NCI-H1092 treated with DMSO at 0.1 percent for 48 hours (cell line): ENCODE results near the gene OASL.

Experiments used
- DNase-seq: peaks from one replicate; lab custom pipeline; 2025; lab: John Stamatoyannopoulos, UW

Gene OASL

DNA sequence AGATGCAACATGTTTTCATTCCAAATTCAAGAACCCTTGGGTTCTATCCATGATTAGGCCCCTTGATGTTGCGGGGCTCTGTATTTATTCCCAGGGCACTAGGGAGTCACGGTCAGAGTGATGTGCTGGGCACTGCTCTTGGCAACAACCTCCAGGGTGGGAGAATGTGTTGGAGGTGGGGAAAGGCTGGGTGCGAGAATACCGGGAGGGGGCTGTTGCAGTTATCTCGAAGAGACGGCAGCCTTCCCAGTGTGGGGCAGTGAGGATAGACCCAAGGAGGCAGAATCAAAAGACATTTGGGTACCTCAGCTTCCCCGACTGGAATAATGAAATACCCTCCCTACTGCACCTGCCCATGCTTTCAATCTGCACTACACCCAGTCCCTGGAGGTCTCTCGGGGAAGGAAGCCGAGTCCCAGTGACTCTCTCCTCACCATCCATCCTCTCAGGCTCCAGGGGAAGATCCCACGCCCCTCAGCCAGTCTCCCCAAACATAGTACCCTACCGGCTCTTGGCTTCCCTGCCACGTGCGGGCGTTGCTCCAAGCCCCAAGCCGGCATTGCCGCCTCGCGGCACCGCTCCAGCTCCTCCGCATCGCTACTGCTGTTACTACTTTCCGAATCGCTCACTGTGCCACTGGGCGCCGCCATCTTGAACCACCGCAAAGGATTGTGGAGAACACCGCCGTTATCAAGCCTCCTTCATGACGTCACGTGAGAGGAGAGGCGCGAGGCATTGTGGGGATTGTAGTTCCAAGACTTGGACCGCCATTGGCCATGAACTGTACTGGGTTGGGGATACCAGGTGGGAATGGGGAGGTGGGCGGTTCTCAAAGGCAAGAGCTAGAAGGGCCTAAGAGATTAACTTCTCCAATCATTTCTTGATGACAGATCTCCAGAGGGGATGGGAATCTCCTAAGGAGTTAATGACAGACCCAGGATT lies 22.9 kb downstream of the OASL start, which contains the start of gene C12orf43:
Gene C12orf43, minus strand, starts transcription at position 663 of the 942 bp plus-strand sequence. Its CDS starts 13 bp downstream, at position 650.
- DNase-seq = peak; percentile 71

DNA sequence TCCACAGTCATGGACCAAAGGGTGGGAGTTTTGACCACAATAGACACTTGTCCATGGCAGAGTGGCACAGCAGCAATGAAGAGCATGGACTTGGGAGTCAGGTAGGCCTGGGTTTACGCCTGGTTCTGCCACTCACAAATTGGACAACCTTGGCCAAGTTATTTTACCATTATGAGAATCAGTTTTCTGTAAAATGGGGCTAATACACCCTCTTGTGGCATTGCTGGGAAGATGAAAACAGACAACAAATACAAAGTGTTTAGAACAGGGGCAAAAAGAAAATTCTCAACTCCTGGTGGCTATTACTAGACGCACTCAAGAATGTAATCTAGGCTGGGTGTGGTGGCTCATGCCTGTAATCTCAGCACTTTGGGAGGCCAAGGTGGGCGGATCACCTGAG lies 25.3 kb downstream of the OASL start:
- DNase-seq = no peak

- DNase-seq = no peak
Observed at GRCh38 chr12:121011820-121012219, 27.2 kb downstream of the OASL start.

- DNase-seq = no peak
Observed at GRCh38 chr12:121010860-121011259, 28.2 kb downstream of the OASL start.

DNA sequence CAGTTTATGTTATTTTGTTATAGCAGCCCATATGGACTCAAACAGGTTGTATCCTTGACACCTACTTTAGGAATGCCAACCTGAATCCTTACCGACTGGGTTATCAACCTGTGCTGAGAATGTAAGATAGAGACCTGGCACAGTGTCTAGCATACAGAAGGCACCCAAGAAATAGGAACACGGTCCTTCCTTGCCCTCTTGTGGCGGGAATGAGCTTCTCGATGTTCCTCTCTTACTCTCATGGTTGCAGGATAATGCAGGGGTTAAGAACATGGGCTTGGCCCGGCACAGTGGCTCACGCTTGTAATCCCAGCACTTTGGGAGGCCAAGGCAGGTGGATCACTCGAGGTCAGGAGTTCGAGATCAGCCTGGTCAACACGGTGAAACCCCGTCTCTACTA lies 29.3 kb downstream of the OASL start:
- no peak for DNase-seq

DNA sequence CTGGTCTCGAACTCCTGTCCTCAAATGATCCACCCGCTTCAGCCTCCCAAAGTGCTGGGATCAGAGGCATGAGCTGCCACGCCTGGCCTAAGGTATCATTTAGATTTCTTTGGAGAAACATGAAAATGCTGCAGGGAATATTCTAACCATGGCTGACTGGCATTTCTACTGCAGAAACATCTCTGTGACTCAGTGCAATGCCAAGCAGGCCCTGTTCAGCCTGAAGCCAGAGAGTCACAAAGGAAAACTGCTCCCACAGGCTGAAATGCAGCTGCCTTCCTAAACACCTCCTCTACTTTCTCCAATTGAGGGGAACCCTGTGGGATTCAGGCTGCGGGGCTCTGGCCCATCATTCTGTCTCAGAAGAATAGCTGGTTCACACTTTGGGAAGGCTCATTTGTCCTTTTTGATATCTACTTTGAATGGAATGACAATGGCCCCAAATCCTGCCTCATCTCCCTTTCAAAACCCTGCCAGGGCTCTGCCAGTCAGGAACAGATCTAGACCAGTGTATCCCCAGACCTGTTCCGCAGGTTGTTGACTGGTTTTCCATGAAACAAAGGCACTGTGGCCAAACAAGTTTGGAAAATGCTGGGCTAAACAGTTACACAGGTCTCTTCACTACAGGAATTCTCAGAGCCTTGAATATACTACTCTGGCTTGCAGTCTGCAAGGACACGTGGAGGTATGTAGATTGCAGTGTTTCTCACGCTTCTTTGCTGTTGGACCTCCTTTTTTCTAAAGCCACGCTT lies 30.5 kb downstream of the OASL start:
- no peak for DNase-seq

GRCh38 chr12:121005346-121005815 lies 33.7 kb downstream of the OASL start:
- DNase-seq = no peak

DNA sequence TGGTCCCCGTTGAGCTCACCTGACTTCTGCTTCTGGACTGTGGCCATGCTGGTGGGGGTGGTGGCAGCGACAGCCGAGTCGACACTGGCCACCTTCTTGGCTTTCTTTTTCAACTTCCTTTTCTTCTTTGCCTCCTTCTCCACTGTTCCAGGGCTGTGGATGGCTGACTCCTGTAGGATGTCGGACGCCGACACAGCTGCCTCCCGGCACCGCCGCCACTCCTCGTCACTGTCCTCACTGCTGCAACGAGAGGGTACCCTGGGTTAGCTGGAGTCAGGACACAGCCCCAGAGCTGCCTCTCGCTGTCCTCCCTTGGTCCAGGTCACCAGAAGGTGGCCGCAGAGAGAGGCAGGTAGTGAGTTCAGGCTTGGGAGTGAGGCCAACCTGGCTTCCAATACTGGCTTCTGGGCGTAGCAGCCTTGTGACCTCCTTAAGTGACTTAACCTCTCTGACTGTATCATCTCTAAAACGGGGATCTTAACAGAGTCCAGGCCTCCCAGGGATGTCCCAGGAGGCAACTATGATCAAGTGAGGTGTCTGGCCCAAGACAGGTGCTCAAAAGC lies 34.7 kb downstream of the OASL start:
- no peak for DNase-seq

GRCh38 chr12:121003650-121004049 lies 35.4 kb downstream of the OASL start:
- DNase-seq = no peak

DNA sequence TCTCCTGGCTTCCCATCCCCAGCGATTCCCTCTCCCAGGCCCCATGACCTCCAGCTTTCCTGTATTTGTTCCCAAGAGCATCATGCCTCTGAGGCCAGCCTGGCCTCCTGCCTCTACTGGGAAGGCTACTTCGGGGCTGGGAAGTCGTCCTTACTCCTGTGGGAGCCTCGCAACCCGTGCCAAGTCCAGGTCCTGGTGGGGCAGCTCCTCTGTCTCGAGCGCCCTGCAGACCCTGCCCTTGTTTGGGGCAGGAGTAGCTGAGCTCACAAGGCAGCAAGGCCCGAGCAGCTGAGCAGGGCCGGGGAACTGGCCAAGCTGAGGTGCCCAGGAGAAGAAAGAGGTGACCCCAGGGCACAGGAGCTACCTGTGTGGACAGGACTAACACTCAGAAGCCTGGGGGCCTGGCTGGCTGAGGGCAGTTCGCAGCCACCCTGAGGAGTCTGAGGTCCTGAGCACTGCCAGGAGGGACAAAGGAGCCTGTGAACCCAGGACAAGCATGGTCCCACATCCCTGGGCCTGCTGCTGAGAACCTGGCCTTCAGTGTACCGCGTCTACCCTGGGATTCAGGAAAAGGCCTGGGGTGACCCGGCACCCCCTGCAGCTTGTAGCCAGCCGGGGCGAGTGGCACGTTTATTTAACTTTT lies 37.1 kb downstream of the OASL start:
- no peak for DNase-seq

DNA sequence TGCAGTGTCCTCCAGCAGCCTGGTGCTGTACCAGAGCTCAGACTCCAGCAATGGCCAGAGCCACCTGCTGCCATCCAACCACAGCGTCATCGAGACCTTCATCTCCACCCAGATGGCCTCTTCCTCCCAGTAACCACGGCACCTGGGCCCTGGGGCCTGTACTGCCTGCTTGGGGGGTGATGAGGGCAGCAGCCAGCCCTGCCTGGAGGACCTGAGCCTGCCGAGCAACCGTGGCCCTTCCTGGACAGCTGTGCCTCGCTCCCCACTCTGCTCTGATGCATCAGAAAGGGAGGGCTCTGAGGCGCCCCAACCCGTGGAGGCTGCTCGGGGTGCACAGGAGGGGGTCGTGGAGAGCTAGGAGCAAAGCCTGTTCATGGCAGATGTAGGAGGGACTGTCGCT lies 38.0 kb downstream of the OASL start:
- no peak for DNase-seq

GRCh38 chr12:121000530-121000929 lies 38.5 kb downstream of the OASL start:
- no peak for DNase-seq

- DNase-seq = no peak
Observed at GRCh38 chr12:120999191-121000120, 39.6 kb downstream of the OASL start.

DNA sequence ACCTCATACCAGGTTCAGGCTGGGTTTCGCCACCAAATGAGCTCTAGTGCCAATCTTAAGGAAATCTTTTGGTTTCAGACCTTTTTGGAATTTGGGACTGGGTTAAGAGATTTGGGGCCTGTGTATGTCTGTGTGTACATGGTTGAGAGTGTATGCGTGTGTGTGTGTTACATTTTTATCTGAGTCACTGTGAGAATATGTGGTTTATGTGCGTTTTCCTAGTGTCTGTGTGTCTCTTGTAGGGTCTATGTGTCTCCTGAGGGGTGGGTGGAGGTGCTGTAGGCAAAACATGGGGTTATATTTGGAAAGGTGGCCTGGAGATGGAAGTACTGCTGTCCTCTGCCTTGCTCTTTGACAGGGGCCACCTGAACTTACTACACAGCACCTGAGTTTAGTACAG lies 40.6 kb downstream of the OASL start:
- no peak for DNase-seq

- DNase-seq = no peak
Observed at GRCh38 chr12:120997448-120997847, 41.6 kb downstream of the OASL start.

DNA sequence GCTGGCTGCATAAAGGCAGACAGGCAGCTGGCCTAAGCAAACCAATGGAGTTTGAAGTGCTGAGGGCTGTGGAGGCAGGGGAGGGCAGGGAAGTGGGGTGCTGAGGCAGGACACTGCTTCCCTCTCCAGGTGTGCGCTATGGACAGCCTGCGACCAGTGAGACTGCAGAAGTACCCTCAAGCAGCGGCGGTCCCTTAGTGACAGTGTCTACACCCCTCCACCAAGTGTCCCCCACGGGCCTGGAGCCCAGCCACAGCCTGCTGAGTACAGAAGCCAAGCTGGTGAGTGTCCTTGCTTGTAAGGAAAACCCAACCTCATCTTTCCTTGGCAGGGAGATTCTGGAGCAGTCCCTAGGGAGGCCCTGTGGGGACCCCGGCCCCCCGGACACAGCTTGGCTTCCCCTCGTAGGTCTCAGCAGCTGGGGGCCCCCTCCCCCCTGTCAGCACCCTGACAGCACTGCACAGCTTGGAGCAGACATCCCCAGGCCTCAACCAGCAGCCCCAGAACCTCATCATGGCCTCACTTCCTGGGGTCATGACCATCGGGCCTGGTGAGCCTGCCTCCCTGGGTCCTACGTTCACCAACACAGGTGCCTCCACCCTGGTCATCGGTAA lies 42.8 kb downstream of the OASL start:
- no peak for DNase-seq

DNA sequence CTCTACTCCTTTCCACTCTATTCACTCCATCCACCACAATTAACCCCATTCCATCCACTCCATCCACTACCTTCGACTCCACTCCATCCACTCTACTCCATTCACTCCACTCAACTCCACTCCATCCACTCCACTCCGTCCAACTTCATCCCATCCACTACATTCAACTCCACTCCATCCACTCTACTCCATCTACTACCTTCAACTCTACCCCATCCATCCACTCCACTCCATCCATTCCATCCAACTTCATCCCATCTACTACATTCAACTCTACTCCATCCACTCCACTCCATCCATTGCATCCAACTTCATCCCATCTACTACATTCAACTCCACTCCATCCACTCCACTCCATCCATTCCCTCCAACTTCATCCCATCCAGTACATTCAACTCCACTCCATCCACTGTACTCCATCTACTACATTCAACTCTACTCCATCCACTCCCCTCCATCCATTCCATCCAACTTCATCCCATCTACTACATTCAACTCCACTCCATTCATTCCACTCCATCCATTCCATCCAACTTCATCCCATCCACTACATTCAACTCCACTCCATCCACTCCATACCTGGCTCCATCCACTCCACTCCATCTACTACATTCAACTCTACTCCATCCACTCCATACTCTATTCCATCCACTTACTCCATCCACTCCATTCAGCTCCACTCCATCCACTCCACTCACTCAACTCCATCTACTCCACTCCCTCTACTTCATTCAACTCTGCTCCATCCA lies 44.3 kb downstream of the OASL start:
- DNase-seq = no peak

- DNase-seq = no peak
Observed at GRCh38 chr12:120994059-120994458, 45.0 kb downstream of the OASL start.

- DNase-seq = no peak
Observed at GRCh38 chr12:120993496-120993895, 45.5 kb downstream of the OASL start.

- no peak for DNase-seq
Observed at GRCh38 chr12:120992989-120993388, 46.1 kb downstream of the OASL start.
